Measurements from ENCODE around the gene ZNF600.
"Not testable (repeated sequence)": the region's sequence is repeated elsewhere in the genome, so short reads cannot be mapped to it uniquely, and the experiment has no call there.

The ZNF600 gene

DNA sequence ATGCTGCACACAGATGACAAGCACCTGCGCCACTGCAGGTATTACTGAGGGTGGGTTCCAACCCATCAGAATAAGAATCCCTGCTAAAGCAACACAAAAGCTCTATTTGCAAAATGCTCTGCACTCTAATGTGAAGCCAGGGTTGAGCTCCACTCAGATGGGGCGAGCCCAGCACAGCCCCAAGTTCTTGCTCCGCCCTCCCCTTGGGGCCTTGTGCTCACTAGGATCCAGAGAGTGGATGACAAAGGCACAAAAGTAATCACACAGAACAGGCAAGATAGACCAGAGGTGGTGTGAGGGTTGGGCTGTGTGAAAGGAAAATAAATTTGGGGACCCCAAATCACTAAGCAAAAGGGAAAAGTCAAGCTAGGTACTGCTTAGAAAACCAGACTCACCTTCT is 43.5 kb downstream of the ZNF600 start:
- no peak for DNase-seq (ENCODE audit: low read depth)
- no peak overlapping the region for H3K4me3 ChIP-seq (ENCODE audit: low read depth, low read length)
- no peak for TF ChIP-seq CTCF (IDR thresholded peaks at IDR 0.05; ENCODE audit: control insufficient read depth, extremely low read depth, insufficient read depth)

- no peak overlapping the region for H3K4me3 ChIP-seq (ENCODE audit: low read depth, low read length)
- no peak for TF ChIP-seq CTCF (IDR thresholded peaks at IDR 0.05; ENCODE audit: control insufficient read depth, extremely low read depth, insufficient read depth)
Observed at GRCh38 chr19:52742516-52742915, 44.1 kb downstream of the ZNF600 start.

GRCh38 chr19:52741951-52742485 is 44.6 kb downstream of the ZNF600 start:
- H3K4me3 ChIP-seq (ENCODE audit: low read depth, low read length), result no peak overlapping the region
- no peak for TF ChIP-seq CTCF (IDR thresholded peaks at IDR 0.05; ENCODE audit: control insufficient read depth, extremely low read depth, insufficient read depth)
- no peak for DNase-seq (ENCODE audit: low read depth)

More at GRCh38 chr19:52742516-52742915, 44.1 kb downstream of the ZNF600 start:
- no peak for DNase-seq (ENCODE audit: low read depth)

- DNase-seq (ENCODE audit: low read depth), result not testable (repeated sequence)
Observed at GRCh38 chr19:52741371-52741770, 45.2 kb downstream of the ZNF600 start.

GRCh38 chr19:52739576-52739975 is 47.0 kb downstream of the ZNF600 start:
- DNase-seq (ENCODE audit: low read depth), result no peak
- TF ChIP-seq CTCF (IDR thresholded peaks at IDR 0.05; ENCODE audit: control insufficient read depth, extremely low read depth, insufficient read depth), result no peak
- H3K4me3 ChIP-seq (ENCODE audit: low read depth, low read length), result no peak overlapping the region

More at GRCh38 chr19:52741371-52741770, 45.2 kb downstream of the ZNF600 start:
- H3K4me3 ChIP-seq (ENCODE audit: low read depth, low read length), result not testable (repeated sequence)

GRCh38 chr19:52735734-52736133 is 50.9 kb downstream of the ZNF600 start:
- no peak overlapping the region for H3K4me3 ChIP-seq (ENCODE audit: low read depth, low read length)
- DNase-seq (ENCODE audit: low read depth), result no peak
- TF ChIP-seq CTCF (IDR thresholded peaks at IDR 0.05; ENCODE audit: control insufficient read depth, extremely low read depth, insufficient read depth), result no peak

- TF ChIP-seq CTCF (IDR thresholded peaks at IDR 0.05; ENCODE audit: control insufficient read depth, extremely low read depth, insufficient read depth), result peak; percentile 43
- H3K4me3 ChIP-seq (ENCODE audit: low read depth, low read length), result peak within 1 kb of the TSS; percentile 79
- DNase-seq (ENCODE audit: low read depth), result peak; percentile 79
Observed at GRCh38 chr19:52734893-52735661, 51.5 kb downstream of the ZNF600 start, which contains the start of gene ZNF611. TSS of gene ZNF611 (minus strand) at chr19:52735044. CDS start at chr19:52715894, 19,150 bp downstream.
